T-cell (primary cell): ENCODE data around the gene TESPA1. TPM values are rescaled to one million over a fixed set of nuclear protein-coding genes. Genes with fewer than 3 reads are reported as not detected.

ENCODE experiments used
- ATAC-seq, 4 experiments: fragments of 200-7000 bp in 3 of 4; fragments of 150-1000 bp in 1 of 4; cut with Tn5 transposase; replicated peaks in 1 of 4; 1 replicate in 3 of 4; 2 replicates in 1 of 4; pipeline ENCODE4 v1.10.0; 2021; ENCODE audit warnings: moderate library complexity in 3 of 4, mild to moderate bottlenecking in 2 of 4, moderate number of reproducible peaks in 1 of 4
- CTCF ChIA-PET, 2 donors: fragments of 300-600 bp; sonication (Branson Sonifier 250); formaldehyde crosslinking; loops; one replicate each; lab custom pipeline; 2022; ENCODE audit warnings: antibody characterized with exemption in 2 of 2; lab: Charles Lee
- POLR2A ChIA-PET, 2 donors: fragments of 300-600 bp; sonication (Branson Sonifier 250); formaldehyde crosslinking; loops; one replicate each; lab custom pipeline; 2022; ENCODE audit warnings: antibody characterized with exemption in 2 of 2; lab: Charles Lee
- DNase-seq, 35 experiments: peaks; one replicate each; pipeline versions ENCODE4 v3.0.0 to v3.0.0-alpha.2; 2013 to 2023
- H3K27ac ChIP-seq: one replicate; pipeline ENCODE4 v1.5.1; 2013; ENCODE audit warnings: low read length
- H3K27me3 ChIP-seq, 2 experiments: replicated peaks in 1 of 2; 1 replicate in 1 of 2; 2 replicates in 1 of 2; pipeline versions ENCODE4 v1.6.1 to v1.7.0; 2013; ENCODE audit warnings: low read length in 1 of 2, mixed read lengths in 1 of 2; ENCODE audit not compliant: control insufficient read depth in 2 of 2, insufficient read depth in 2 of 2; ENCODE audit errors: extremely low read depth in 1 of 2
- H3K36me3 ChIP-seq, 2 donors: 1 replicate in 1 of 2; 2 replicates in 1 of 2; pipeline versions ENCODE4 v1.6.1 to v1.7.0; 2013; ENCODE audit warnings: low read length in 1 of 2; ENCODE audit not compliant: control insufficient read depth in 2 of 2, insufficient read depth in 1 of 2; ENCODE audit errors: extremely low read depth in 1 of 2
- H3K4me1 ChIP-seq, 2 experiments: 1 replicate in 1 of 2; 2 replicates in 1 of 2; pipeline versions ENCODE4 v1.6.1 to v1.7.0; 2013; ENCODE audit warnings: low read length in 2 of 2, mixed read lengths in 1 of 2; ENCODE audit not compliant: insufficient read depth in 2 of 2, control insufficient read depth in 1 of 2; ENCODE audit errors: extremely low read depth in 1 of 2
- H3K4me3 ChIP-seq, 2 donors: 1 replicate in 1 of 2; 2 replicates in 1 of 2; pipeline versions ENCODE4 v1.5.1 to v1.7.0; 2013; ENCODE audit warnings: mild to moderate bottlenecking in 2 of 2, low read length in 1 of 2, moderate library complexity in 1 of 2; ENCODE audit not compliant: control insufficient read depth in 1 of 2; ENCODE audit errors: extremely low read depth in 1 of 2
- H3K9me3 ChIP-seq: 2 replicates; pipeline ENCODE4 v1.7.0; 2013
- H3K27ac Mint-ChIP-seq, 2 donors: one replicate each; pipeline ENCODE4 v1.8.0; 2020 to 2021; ENCODE audit warnings: mild to moderate bottlenecking in 2 of 2, mixed read lengths in 2 of 2
- H3K27me3 Mint-ChIP-seq, 2 donors: one replicate each; pipeline ENCODE4 v1.8.0; 2021 to 2022; ENCODE audit warnings: mixed read lengths in 2 of 2
- H3K36me3 Mint-ChIP-seq: one replicate; pipeline ENCODE4 v1.8.0; 2021; ENCODE audit warnings: mixed read lengths
- H3K4me1 Mint-ChIP-seq, 3 donors: one replicate each; pipeline ENCODE4 v1.8.0; 2020 to 2022; ENCODE audit warnings: mixed read lengths in 3 of 3, mild to moderate bottlenecking in 1 of 3
- H3K4me3 Mint-ChIP-seq, 3 donors: one replicate each; pipeline ENCODE4 v1.8.0; 2020 to 2022; ENCODE audit warnings: mild to moderate bottlenecking in 3 of 3, mixed read lengths in 3 of 3, moderate library complexity in 3 of 3
- H3K9me3 Mint-ChIP-seq, 3 donors: one replicate each; pipeline ENCODE4 v1.8.0; 2020 to 2022; ENCODE audit warnings: mixed read lengths in 3 of 3
- WGBS: methylation state at CpG from one replicate; pipeline ENCODE4 v1.1.5; 2013; ENCODE audit warnings: missing lambda C conversion rate; ENCODE audit not compliant: insufficient coverage; 5-methylcytosine and 5-hydroxymethylcytosine counted together
- total RNA-seq, 35 experiments: library from RNA in 6 of 35; stranded (reverse) in 6 of 35; fragments of 120-200 nt in 1 of 35; gene quantifications; one replicate each; pipeline versions ENCODE4 v1.2.1 to v1.2.4 and lab custom pipeline; 2013 to 2026

The TESPA1 gene, protein sequence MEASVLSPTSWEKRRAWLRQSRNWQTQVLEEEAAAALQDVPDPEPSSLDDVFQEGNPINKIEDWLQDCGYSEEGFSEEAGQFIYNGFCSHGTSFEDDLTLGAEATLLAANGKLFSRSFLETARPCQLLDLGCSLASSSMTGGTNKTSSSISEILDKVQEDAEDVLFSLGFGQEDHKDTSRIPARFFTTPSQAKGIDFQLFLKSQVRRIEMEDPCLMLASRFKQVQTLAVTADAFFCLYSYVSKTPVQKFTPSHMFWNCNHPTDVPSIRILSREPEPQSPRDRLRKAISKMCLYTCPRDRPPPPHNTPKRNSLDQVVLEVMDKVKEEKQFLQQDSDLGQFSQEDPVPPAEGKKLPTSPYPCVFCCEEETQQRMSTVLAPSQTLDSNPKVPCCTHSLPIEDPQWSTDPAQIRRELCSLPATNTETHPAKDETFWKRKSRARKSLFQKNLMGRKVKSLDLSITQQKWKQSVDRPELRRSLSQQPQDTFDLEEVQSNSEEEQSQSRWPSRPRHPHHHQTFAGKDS
- total RNA-seq (100 to 1,000 TPM; 141 to 215 (median 170) TPM), total RNA-seq (lab: John Stamatoyannopoulos, UW) (97.0 to 348 (median 197) reads per million in 29 experiments)
- total RNA-seq (2013) = 136 TPM

DNA sequence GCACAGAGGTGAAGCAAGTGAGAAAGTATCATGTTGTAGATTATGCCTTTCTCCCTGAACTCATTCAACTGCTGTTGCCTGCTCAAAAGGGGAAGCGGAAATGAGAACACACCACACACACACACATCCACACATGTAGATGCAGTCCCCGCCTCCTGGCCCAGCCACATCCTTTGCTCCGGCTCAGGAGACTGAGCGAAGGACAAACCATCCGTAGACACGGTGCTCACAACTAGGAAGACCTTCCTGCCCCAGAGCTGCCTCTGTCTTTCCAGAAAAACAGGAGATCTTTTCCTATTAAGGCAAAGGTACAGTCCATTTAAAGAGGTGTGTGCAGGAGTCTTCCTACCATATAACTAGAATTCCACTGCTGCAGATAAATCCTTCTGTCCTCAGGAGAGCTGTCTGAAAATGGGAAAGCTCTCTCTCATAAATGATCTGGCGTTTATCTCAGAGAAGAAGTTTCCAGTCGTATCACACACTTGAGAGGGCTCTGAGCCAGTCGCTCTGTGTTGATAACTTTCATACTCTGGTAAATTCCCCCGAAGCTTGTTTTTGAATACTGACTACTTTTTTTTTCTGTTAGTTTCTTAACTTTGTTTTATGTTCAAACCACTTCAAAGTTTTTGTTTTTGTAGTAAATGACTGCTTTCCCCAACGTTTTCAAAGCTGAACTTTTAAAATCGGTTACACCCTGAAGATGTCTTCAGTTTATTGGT lies at the start of gene TESPA1:
Gene TESPA1 (minus strand): TSS at position 105 of the 719 bp plus-strand sequence. CDS start 10,200 bp downstream, outside the sequence.
- ATAC-seq (peak; percentile 86 to 90 (median 88)), DNase-seq (peak; percentile 67 to 93 (median 88))
- H3K27ac Mint-ChIP-seq = peak within 1 kb of the TSS; percentile 92 to 98
- no peaks in the 10 kb centered on the region for H3K9me3 ChIP-seq
- peaks cover 39% of the 10 kb centered on the region for H3K36me3 Mint-ChIP-seq
- H3K4me1 Mint-ChIP-seq = peaks cover 75 to 92% (median 87%) of the 10 kb centered on the region in 3 donors
- WGBS = 0% methylated on average over 6 of the region's 12 CpGs
- H3K9me3 Mint-ChIP-seq = no peaks in the 10 kb centered on the region
- CTCF ChIA-PET = interaction anchor here (0.5 to 3.8 kb wide), 18 partner anchors 8 to 405 kb away, joined by 3 to 35 read pairs (median 3); no protein-coding TSS in a partner anchor
- no peaks in the 10 kb centered on the region for H3K27me3 ChIP-seq
- no peaks in the 10 kb centered on the region for H3K27me3 Mint-ChIP-seq
- POLR2A ChIA-PET = interaction anchor here (0.6 to 1.2 kb wide), 7 partner anchors 8 to 840 kb away, joined by 3 to 5 read pairs (median 3); no protein-coding TSS in a partner anchor
- peak within 1 kb of the TSS; percentile 94 for H3K27ac ChIP-seq
- H3K4me1 ChIP-seq = peaks cover 36 to 60% of the 10 kb centered on the region in 2 experiments
- peak within 1 kb of the TSS; percentile 69 to 80 for H3K4me3 ChIP-seq
- H3K36me3 ChIP-seq = peaks cover 0 to 7% of the 10 kb centered on the region in 2 donors
- H3K4me3 Mint-ChIP-seq = peak within 1 kb of the TSS; percentile 90 to 92 (median 91)

DNA sequence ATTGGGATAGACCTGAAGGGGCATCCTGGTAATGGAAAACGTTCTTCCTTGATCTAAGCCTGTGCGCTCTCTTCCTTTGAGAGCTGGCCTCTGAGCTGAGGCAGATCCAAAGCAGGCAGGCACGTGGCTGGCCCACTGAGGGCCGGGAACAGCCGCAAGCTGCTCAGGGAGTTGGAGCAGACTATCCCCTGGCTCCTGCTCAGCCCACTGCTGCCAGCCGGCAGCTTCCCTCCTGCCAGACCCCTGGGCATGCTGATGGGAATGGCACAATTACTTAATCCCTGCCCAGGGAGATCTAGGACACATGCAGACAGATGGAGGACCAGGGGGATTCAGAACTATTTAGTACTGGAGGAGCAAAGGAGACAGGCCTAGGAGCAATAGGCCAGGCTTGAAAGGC lies 49.7 kb upstream of the TESPA1 start:
- Mint-ChIP-seq H3K9me3 (no peaks in the 10 kb centered on the region), H3K27ac (peak overlapping the region in 1 of 2 donors; percentile 72), H3K36me3 (no peaks in the 10 kb centered on the region), H3K4me1 (peaks cover 42 to 53% (median 47%) of the 10 kb centered on the region in 3 donors), H3K27me3 (peaks cover 3 to 6% of the 10 kb centered on the region in 2 donors), H3K4me3 (no peak overlapping the region)
- Histone ChIP-seq H3K4me1 (peaks cover 18 to 23% of the 10 kb centered on the region in 2 experiments), H3K36me3 (no peaks in the 10 kb centered on the region), H3K27me3 (no peaks in the 10 kb centered on the region), H3K9me3 (no peaks in the 10 kb centered on the region), H3K4me3 (no peak overlapping the region), H3K27ac (no peak overlapping the region)
- POLR2A ChIA-PET = no interaction called here
- DNase-seq = no peak
- 90% methylated on average over 5 of the region's 6 CpGs for WGBS
- CTCF ChIA-PET = no interaction called here
- no peak for ATAC-seq

DNA sequence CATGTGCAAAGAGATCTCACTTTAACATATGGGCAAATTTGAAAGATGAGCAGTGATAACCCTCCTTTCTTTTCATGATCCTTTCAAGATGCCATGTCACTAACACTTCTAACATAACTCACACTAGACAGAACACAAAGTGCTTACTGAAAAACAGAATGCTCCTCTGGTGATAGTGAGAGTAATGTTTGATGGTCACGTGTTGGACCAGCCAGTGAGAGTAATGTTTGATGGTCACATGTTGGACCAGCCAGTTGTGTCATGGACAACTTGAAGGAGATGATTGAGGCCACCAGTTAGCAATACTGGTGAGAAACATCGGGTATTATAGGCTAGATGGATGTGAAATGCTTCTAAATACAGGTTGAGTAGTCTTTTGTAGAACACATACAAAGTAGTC lies 40.9 kb upstream of the TESPA1 start:
- Mint-ChIP-seq H3K27me3 (peaks cover 26 to 39% of the 10 kb centered on the region in 2 donors), H3K4me1 (no peaks in the 10 kb centered on the region), H3K27ac (no peak overlapping the region), H3K4me3 (no peak overlapping the region), H3K9me3 (no peaks in the 10 kb centered on the region), H3K36me3 (no peaks in the 10 kb centered on the region)
- no peaks in the 10 kb centered on the region for H3K9me3 ChIP-seq
- no peak overlapping the region for H3K4me3 ChIP-seq
- no peak for DNase-seq
- no peak for ATAC-seq
- CTCF ChIA-PET = no interaction called here
- H3K27ac ChIP-seq = no peak overlapping the region
- POLR2A ChIA-PET = no interaction called here
- H3K4me1 ChIP-seq = no peaks in the 10 kb centered on the region
- H3K27me3 ChIP-seq = peaks cover 7 to 16% of the 10 kb centered on the region in 2 experiments
- H3K36me3 ChIP-seq = no peaks in the 10 kb centered on the region
- WGBS = no CpG with 5 or more reads among the region's 2 CpGs

DNA sequence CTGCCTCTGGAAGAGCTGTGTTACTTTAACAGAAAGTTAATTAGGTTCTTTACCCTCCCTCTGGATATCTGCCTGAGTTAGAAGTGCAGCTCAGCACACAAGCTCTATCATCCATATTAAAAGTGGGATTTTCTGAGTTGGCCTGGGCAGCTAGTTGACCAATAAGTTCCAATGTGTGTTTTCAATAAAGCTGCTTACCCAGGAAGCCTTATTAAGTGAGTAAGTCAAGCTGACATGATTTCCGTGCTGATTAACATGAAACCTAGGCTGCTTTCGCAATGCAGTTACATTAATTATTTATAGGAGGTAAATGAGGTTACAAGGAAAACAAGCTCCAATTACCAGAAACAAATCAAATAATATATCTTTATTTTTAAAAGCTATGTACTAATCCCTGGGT lies 40.0 kb upstream of the TESPA1 start:
- Mint-ChIP-seq H3K36me3 (no peaks in the 10 kb centered on the region), H3K9me3 (no peaks in the 10 kb centered on the region), H3K4me3 (no peak overlapping the region), H3K27me3 (peaks cover 32 to 44% of the 10 kb centered on the region in 2 donors), H3K4me1 (peaks cover 6% of the 10 kb centered on the region in 3 donors), H3K27ac (no peak overlapping the region)
- H3K4me1 ChIP-seq = no peaks in the 10 kb centered on the region
- ATAC-seq (no peak), DNase-seq (no peak)
- POLR2A ChIA-PET = interaction anchor here in 1 of 2 donors (0.7 kb wide), 1 partner anchor 9 kb away, joined by 4 read pairs; no protein-coding TSS in a partner anchor
- no peaks in the 10 kb centered on the region for H3K9me3 ChIP-seq
- WGBS = no CpG with 5 or more reads among the region's 2 CpGs
- H3K27me3 ChIP-seq = peaks cover 15 to 16% of the 10 kb centered on the region in 2 experiments
- H3K4me3 ChIP-seq = no peak overlapping the region
- no peaks in the 10 kb centered on the region for H3K36me3 ChIP-seq
- H3K27ac ChIP-seq = no peak overlapping the region
- CTCF ChIA-PET = interaction anchor here (0.9 to 1.0 kb wide), 2 partner anchors 9 to 32 kb away, joined by 3 read pairs; no protein-coding TSS in a partner anchor

DNA sequence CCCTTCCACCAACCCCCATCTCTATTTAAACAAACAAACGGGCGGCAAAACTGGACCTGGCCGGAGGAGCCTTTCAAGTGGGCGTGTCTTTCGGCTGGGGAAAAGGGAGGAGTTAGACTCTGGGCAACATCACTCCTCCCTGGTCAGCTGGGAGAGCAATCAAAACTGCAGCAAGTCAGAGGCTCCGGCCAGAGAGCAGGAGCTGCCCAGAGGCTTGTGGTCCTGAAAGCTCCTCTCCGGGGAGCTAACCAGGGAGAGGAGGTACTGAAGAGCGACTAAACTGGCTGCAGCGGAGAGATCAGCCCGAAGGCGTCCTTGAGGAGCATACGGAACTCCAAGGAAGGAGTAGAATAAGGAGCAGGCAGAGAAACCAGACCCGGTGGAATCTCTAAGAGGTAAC lies 35.2 kb upstream of the TESPA1 start, which contains the start of gene NEUROD4:
Gene NEUROD4 (plus strand): TSS at position 191 of the 400 bp plus-strand sequence. CDS start 6,466 bp downstream, outside the sequence.
- Histone ChIP-seq H3K27me3 (peaks cover 18 to 21% of the 10 kb centered on the region in 2 experiments), H3K4me1 (no peaks in the 10 kb centered on the region)
- POLR2A ChIA-PET = no interaction called here

More for the DNA sequence above, 35.2 kb upstream of the TESPA1 start, which contains the start of gene NEUROD4:
- H3K9me3 Mint-ChIP-seq = no peaks in the 10 kb centered on the region
- H3K27me3 Mint-ChIP-seq = peaks cover 30 to 47% of the 10 kb centered on the region in 2 donors
- WGBS = 14% methylated on average over 8 of the region's 13 CpGs
- Histone ChIP-seq H3K36me3 (no peaks in the 10 kb centered on the region), H3K27ac (no peak within 1 kb of the TSS), H3K4me3 (no peak within 1 kb of the TSS), H3K9me3 (no peaks in the 10 kb centered on the region)
- DNase-seq (peak in 23 of 35 experiments; percentile 2 to 35 (median 14)), ATAC-seq (peak in 3 of 4 experiments; percentile 52 to 67 (median 53))
- CTCF ChIA-PET = no interaction called here
- no peaks in the 10 kb centered on the region for H3K36me3 Mint-ChIP-seq
- H3K27ac Mint-ChIP-seq = no peak within 1 kb of the TSS
- H3K4me1 Mint-ChIP-seq = peaks cover 7 to 9% (median 8%) of the 10 kb centered on the region in 3 donors
- H3K4me3 Mint-ChIP-seq = no peak within 1 kb of the TSS
